Measurements from ENCODE around the gene ATP2C2. TPM values are rescaled to one million over a fixed set of nuclear protein-coding genes. Genes with fewer than 3 reads are reported as not detected.

Gene ATP2C2
- total and polyA plus RNA-seq, 8 donors, result 11.2 to 52.8 (median 22.2) TPM

DNA sequence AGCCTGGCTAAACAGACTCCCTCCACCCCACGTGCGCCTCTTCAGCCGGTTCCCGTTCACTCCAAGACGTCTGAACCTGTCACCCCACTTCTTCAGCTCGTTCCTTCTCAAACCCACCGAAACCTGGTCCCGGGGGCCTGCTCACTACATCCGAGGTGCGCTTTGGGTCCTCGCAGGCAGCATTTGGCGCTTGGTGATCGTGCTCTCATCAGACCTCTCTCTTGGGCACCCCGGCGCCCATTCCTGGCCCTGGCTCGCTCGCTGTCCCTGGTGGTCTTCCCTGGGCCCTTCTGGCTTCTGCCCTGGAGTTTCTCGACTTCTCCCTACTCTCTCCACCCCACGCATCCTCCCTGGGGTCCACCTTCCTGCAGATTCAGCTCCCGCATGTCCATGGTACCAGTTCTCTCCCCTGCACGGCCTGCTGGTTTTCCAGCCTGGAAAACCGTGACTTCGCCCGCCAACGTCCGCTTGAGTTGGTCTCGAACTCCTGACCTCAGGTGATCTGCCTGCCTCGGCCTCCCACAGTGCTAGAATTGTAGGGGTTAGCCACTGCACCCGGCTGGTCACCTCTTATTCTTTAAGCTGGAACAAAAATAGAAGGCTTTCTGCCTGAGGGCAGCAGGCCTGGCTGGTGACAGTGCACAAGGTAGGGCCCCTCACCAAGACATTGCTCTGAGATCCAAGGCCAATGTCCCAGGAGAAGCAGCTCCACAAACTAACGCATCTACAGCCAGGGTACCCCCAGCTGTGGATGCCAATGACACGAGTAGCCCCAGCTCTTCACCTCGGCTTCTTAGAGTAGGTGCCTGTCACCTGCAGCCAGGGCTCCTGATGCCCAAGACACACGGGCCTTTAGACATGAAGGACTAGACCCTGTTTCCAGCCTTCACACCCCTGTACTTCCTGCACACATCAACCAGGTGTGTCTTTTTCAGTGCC is 137.2 kb downstream of the ATP2C2 start:
- Histone ChIP-seq H3K9me3 (no peaks in the 10 kb centered on the region), H3K36me3 (no peaks in the 10 kb centered on the region), H3K27me3 (no peaks in the 10 kb centered on the region), H3K4me3 (peak overlapping the region; percentile 73 to 74), H3K4me1 (peaks cover 6 to 32% of the 10 kb centered on the region in 2 donors), H3K27ac (peak overlapping the region; percentile 74 to 85)
- ATAC-seq, result no peak
- peak in 1 of 4 donors; percentile 30 for DNase-seq
- TF ChIP-seq, protein P1, sequence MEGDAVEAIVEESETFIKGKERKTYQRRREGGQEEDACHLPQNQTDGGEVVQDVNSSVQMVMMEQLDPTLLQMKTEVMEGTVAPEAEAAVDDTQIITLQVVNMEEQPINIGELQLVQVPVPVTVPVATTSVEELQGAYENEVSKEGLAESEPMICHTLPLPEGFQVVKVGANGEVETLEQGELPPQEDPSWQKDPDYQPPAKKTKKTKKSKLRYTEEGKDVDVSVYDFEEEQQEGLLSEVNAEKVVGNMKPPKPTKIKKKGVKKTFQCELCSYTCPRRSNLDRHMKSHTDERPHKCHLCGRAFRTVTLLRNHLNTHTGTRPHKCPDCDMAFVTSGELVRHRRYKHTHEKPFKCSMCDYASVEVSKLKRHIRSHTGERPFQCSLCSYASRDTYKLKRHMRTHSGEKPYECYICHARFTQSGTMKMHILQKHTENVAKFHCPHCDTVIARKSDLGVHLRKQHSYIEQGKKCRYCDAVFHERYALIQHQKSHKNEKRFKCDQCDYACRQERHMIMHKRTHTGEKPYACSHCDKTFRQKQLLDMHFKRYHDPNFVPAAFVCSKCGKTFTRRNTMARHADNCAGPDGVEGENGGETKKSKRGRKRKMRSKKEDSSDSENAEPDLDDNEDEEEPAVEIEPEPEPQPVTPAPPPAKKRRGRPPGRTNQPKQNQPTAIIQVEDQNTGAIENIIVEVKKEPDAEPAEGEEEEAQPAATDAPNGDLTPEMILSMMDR (IDR thresholded peaks at IDR 0.05), result no peak
- intact Hi-C loops (cut with DNase I), result no loop called here

DNA sequence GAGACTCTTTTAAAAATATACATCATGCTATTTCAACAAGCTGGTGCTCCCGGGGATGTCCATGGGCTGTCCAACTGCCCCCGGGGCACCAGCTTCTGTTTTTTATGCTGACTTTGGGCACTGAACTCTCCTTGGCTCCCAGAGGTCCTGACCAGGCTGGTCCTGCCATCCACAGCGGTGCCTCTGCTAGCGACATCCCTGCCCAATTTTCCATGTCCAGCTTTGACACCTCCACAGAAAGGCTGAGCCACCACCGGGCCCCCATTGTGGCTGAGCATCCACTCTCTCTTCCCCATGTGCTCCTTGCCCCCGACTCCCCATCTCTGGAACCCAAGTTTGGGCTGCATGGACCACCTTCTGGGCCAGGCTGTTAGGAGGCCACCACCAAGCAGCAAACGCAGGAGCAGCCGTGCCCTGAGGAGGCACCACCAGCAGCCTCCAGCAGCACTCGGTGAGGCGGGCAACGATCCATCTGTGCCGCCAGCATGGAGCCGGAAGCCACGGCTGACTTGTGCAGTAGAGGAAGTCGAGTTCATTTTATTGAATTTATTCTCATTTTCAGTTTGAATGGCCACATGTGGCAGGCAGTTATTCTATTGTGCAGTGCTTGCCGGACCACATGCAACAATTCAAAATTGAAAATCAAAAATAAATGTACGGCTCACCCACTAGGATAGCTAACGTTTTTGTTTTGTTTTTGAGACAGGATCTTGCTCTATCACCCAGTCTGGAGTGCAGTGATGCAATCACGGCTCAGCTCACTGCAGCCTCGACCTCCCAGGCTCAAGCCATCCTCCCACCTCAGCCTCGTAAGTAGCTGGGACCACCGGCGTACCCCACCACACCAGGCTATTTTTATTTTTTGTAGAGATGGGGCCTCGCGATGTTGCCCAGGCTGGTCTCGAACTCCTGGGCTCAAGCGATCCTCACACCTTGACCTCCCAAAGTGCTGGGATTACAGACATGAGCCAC is 139.0 kb downstream of the ATP2C2 start:
- intact Hi-C loops (cut with DNase I), result no loop called here
- no peaks in the 10 kb centered on the region for H3K9me3 ChIP-seq
- H3K27me3 ChIP-seq, result no peaks in the 10 kb centered on the region
- no peak overlapping the region for H3K27ac ChIP-seq
- peaks cover 8 to 42% of the 10 kb centered on the region in 2 donors for H3K4me1 ChIP-seq
- H3K36me3 ChIP-seq, result no peaks in the 10 kb centered on the region
- H3K4me3 ChIP-seq, result no peak overlapping the region
- DNase-seq (peak in 1 of 4 donors; percentile 36), ATAC-seq (no peak)
- TF ChIP-seq, protein P1 (IDR thresholded peaks at IDR 0.05), result no peak

DNA sequence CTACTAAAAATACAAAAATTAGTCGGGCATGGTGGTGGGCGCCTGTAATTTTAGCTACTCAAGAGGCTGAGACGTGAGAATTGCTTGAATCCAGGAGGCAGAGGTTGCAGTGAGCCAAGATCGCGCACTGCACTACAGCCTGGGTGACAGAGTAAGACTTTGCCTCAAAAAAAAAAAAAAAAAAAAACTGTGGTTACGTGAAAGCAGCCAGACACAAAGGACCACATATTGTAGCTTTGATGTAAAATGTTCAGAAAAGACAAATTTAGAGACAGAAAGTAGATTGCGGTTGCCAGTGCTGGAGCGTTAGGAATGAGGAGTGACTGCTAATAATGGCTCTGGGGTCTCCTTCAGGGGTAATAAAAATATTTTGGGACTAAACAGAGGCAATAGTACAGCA is 140.2 kb downstream of the ATP2C2 start:
- Histone ChIP-seq H3K27me3 (no peaks in the 10 kb centered on the region), H3K36me3 (no peaks in the 10 kb centered on the region), H3K9me3 (no peaks in the 10 kb centered on the region), H3K4me1 (peaks cover 8 to 38% of the 10 kb centered on the region in 2 donors), H3K4me3 (no peak overlapping the region), H3K27ac (no peak overlapping the region)
- intact Hi-C loops (cut with DNase I), result no loop called here
- no peak for ATAC-seq
- TF ChIP-seq, protein P1 (IDR thresholded peaks at IDR 0.05), result no peak
- peak in 1 of 4 donors; percentile 14 for DNase-seq

DNA sequence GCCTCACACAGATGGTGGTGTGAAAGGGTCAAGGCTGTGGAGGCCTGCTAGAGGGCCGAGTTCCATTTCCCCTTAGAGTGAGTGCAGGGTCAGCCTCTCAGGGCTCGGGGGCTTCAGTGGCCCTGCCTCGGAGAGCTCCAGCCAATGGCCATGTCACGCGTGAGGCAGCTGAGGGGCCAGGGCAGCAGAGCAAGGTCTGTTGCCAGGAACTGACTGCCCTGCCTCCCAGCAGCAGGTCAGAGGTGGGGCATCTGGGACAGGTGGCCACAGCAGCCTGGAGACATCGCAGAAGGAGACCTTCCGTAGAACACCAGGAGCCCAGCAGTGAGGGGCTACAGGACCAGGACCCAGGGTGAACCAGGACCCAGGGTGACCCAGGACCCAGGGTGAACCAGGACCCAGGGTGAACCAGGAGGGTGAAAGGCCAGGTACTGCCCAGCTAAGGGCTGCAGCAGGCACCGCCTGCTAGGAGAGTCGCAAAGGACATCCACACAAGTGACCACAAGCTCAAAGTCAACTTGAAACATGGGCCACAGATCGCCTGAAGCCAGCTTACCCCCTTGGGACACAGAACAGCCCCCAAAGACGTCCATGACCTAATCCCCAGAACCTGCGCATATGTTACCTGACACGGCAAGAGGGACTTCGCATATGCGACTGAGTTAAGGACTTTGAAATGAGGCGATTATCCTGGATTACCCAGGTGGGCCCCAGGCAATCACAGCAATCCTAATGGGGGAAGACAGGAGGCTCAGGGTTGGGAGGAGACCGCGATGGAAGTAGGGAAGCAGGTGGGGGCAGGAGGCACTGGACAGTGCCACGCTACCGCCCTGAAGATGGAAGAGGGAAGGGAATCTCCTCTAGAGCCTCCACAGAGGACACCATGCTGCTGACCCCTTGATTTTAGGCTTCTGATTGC is 141.0 kb downstream of the ATP2C2 start:
- Histone ChIP-seq H3K4me3 (no peak overlapping the region), H3K27ac (no peak overlapping the region), H3K9me3 (no peaks in the 10 kb centered on the region), H3K27me3 (no peaks in the 10 kb centered on the region), H3K4me1 (peaks cover 8 to 34% of the 10 kb centered on the region in 2 donors), H3K36me3 (no peaks in the 10 kb centered on the region)
- intact Hi-C loops (cut with DNase I), result no loop called here
- DNase-seq, result no peak
- no peak for ATAC-seq
- TF ChIP-seq, protein P1 (IDR thresholded peaks at IDR 0.05), result no peak
